ENCODE measurements around the gene TMEM81.

The TMEM81 gene

DNA sequence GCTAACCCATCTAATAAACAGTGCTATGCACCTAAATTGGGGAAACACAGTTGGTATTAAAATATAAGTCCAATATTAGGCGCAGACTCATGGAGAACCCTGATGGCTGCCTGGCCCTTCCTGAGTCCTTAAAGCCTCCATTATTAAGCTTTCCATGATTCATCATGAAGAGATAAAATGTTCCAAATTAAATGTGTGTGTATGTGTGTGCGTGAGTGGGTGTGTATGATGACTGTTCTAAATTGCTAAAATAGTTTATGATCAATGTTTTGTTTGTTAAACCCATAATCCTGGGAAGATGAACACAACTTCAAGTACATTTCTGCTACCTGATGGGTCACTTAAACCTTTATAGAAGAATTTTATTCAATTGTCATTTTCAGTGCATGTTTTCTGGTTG is 43.8 kb upstream of the TMEM81 start:
- Histone ChIP-seq H3K27ac (replicated peaks) (peak overlapping the region; percentile 64), H3K4me3 (replicated peaks; ENCODE audit: insufficient read depth, low read length) (no peak overlapping the region), H3K27me3 (ENCODE audit: insufficient read depth, poor library complexity, severe bottlenecking) (no peaks in the 10 kb centered on the region)
- no peak for TF ChIP-seq GABPA (IDR thresholded peaks at IDR 0.05; ENCODE audit: low read depth)
- DNase-seq (ENCODE audit: low read depth in 1 of 2, low spot score in 1 of 2): no peak

GRCh38 chr1:205127646-205128045 is 43.4 kb upstream of the TMEM81 start:
- TF ChIP-seq POLR2AphosphoS5 (IDR thresholded peaks at IDR 0.05; ENCODE audit: low read depth) (no peak), SPI1 (IDR thresholded peaks at IDR 0.05; ENCODE audit: borderline replicate concordance, low read depth) (peak; percentile 12; the same call in 1 of the 2 replicates)
- no peaks in the 10 kb centered on the region for H3K27me3 ChIP-seq (ENCODE audit: insufficient read depth, poor library complexity, severe bottlenecking)
- peak overlapping the region; percentile 64 for H3K27ac ChIP-seq (replicated peaks)
- DNase-seq (ENCODE audit: low read depth in 1 of 2, low spot score in 1 of 2): peak; percentile 50 to 87
- H3K4me3 ChIP-seq (replicated peaks; ENCODE audit: insufficient read depth, low read length): no peak overlapping the region

DNA sequence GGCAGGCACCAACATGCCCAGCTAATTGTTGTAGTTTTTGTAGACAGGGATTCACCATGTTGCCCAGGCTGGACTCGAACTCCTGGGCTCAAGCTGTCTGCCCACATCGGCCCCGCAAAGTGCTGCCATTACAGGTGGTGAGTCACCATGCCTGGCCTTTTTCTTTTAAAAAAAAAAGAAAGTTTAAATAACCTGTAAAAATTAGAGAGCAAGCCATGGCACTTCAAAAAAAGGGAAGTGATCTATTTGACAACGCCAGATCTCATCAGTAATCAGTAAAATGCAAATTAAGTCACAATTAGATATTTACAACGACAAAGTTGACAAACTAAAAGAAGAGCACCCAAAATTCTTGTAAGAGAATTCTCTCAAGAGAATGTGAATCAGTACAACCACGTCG is 40.5 kb upstream of the TMEM81 start:
- peak; percentile 93 for TF ChIP-seq SPI1 (IDR thresholded peaks at IDR 0.05; ENCODE audit: borderline replicate concordance, low read depth)
- TF ChIP-seq, protein P1, sequence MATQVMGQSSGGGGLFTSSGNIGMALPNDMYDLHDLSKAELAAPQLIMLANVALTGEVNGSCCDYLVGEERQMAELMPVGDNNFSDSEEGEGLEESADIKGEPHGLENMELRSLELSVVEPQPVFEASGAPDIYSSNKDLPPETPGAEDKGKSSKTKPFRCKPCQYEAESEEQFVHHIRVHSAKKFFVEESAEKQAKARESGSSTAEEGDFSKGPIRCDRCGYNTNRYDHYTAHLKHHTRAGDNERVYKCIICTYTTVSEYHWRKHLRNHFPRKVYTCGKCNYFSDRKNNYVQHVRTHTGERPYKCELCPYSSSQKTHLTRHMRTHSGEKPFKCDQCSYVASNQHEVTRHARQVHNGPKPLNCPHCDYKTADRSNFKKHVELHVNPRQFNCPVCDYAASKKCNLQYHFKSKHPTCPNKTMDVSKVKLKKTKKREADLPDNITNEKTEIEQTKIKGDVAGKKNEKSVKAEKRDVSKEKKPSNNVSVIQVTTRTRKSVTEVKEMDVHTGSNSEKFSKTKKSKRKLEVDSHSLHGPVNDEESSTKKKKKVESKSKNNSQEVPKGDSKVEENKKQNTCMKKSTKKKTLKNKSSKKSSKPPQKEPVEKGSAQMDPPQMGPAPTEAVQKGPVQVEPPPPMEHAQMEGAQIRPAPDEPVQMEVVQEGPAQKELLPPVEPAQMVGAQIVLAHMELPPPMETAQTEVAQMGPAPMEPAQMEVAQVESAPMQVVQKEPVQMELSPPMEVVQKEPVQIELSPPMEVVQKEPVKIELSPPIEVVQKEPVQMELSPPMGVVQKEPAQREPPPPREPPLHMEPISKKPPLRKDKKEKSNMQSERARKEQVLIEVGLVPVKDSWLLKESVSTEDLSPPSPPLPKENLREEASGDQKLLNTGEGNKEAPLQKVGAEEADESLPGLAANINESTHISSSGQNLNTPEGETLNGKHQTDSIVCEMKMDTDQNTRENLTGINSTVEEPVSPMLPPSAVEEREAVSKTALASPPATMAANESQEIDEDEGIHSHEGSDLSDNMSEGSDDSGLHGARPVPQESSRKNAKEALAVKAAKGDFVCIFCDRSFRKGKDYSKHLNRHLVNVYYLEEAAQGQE (IDR thresholded peaks at IDR 0.05; ENCODE audit: insufficient replicate concordance, low read depth): no peak
- H3K4me3 ChIP-seq (replicated peaks; ENCODE audit: insufficient read depth, low read length): no peak overlapping the region
- DNase-seq (ENCODE audit: low read depth in 1 of 2, low spot score in 1 of 2): peak; percentile 13 to 28
- H3K27ac ChIP-seq (replicated peaks): peak overlapping the region; percentile 35
- H3K27me3 ChIP-seq (ENCODE audit: insufficient read depth, poor library complexity, severe bottlenecking): no peaks in the 10 kb centered on the region

GRCh38 chr1:205122489-205122882 is 38.2 kb upstream of the TMEM81 start:
- TF ChIP-seq, protein P1 (IDR thresholded peaks at IDR 0.05; ENCODE audit: insufficient replicate concordance, low read depth): no peak
- TF ChIP-seq, protein P2, sequence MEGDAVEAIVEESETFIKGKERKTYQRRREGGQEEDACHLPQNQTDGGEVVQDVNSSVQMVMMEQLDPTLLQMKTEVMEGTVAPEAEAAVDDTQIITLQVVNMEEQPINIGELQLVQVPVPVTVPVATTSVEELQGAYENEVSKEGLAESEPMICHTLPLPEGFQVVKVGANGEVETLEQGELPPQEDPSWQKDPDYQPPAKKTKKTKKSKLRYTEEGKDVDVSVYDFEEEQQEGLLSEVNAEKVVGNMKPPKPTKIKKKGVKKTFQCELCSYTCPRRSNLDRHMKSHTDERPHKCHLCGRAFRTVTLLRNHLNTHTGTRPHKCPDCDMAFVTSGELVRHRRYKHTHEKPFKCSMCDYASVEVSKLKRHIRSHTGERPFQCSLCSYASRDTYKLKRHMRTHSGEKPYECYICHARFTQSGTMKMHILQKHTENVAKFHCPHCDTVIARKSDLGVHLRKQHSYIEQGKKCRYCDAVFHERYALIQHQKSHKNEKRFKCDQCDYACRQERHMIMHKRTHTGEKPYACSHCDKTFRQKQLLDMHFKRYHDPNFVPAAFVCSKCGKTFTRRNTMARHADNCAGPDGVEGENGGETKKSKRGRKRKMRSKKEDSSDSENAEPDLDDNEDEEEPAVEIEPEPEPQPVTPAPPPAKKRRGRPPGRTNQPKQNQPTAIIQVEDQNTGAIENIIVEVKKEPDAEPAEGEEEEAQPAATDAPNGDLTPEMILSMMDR (IDR thresholded peaks at IDR 0.05; ENCODE audit: insufficient read depth, low read length): no peak
- TF ChIP-seq GABPA (IDR thresholded peaks at IDR 0.05; ENCODE audit: low read depth) (no peak), POLR2AphosphoS5 (IDR thresholded peaks at IDR 0.05; ENCODE audit: low read depth) (no peak), SPI1 (IDR thresholded peaks at IDR 0.05; ENCODE audit: borderline replicate concordance, low read depth) (no peak)
- peak overlapping the region; percentile 29 for H3K4me3 ChIP-seq (replicated peaks; ENCODE audit: insufficient read depth, low read length)
- H3K27me3 ChIP-seq (ENCODE audit: insufficient read depth, poor library complexity, severe bottlenecking): no peaks in the 10 kb centered on the region
- no peak for DNase-seq (ENCODE audit: low read depth in 1 of 2, low spot score in 1 of 2)
- H3K27ac ChIP-seq (replicated peaks): peak overlapping the region; percentile 98

GRCh38 chr1:205121660-205122488 is 37.6 kb upstream of the TMEM81 start, which contains the start of gene RBBP5:
Gene RBBP5 (minus strand): TSS chr1:205121978. CDS start chr1:205121873, 105 bp downstream.
- peak; percentile 90 for TF ChIP-seq SPI1 (IDR thresholded peaks at IDR 0.05; ENCODE audit: borderline replicate concordance, low read depth)
- peak; percentile 95 for TF ChIP-seq GABPA (IDR thresholded peaks at IDR 0.05; ENCODE audit: low read depth)
- TF ChIP-seq, protein P2 (IDR thresholded peaks at IDR 0.05; ENCODE audit: insufficient read depth, low read length): peak; percentile 88
- TF ChIP-seq, protein P1 (IDR thresholded peaks at IDR 0.05; ENCODE audit: insufficient replicate concordance, low read depth): peak; percentile 60
- peak; percentile 88; the same call in 1 of the 2 replicates for TF ChIP-seq POLR2AphosphoS5 (IDR thresholded peaks at IDR 0.05; ENCODE audit: low read depth)
- DNase-seq (ENCODE audit: low read depth in 1 of 2, low spot score in 1 of 2): peak; percentile 98 to 99
- Histone ChIP-seq H3K4me3 (replicated peaks; ENCODE audit: insufficient read depth, low read length) (peak within 1 kb of the TSS; percentile 87), H3K27ac (replicated peaks) (peak within 1 kb of the TSS; percentile 98), H3K27me3 (ENCODE audit: insufficient read depth, poor library complexity, severe bottlenecking) (no peaks in the 10 kb centered on the region)

Measured in HL-60 (cell line).